Measurements from ENCODE around the gene IL18. TPM values are rescaled to one million over a fixed set of nuclear protein-coding genes. Genes with fewer than 3 reads are reported as not detected.
A peak's percentile ranks its signal among the peaks of the same experiment; 100 is the strongest.

Gene IL18
- total and polyA plus RNA-seq, 11 donors: 0.88 to 23.9 (median 2.0) TPM

DNA sequence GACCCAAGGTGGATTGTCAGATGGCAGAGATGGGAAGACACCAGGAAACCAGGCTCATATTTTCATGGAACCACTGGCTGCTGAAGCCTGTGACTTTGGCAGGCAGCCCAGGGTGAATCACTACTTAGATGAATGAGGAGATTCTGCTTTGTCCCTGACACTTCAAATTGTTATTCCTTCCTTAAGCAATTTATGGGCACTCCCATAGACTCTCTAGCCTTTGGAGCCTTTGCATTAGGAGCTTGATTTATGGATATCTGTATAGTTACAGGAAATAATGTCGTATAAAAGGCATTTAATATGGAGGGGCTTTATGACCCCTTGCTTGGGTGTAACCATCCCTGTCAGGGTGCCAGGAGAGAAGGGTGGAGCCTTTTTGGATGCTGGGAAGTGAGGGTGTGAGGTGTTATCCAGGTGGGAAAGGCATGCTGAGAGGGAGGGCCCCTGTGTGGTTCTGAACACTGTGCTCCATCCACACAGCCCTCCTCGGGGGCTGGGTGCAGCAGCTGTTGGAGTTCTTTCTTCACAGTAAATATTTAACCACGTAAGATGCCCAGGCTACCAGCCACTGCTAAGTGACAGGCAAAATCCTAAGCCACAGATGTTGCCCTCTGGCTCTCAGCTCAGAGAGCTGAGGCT, 35.3 kb downstream of the IL18 start:
- no peaks in the 10 kb centered on the region for H3K9me3 ChIP-seq
- peak in 1 of 4 donors; percentile 38 for ATAC-seq
- 67 to 77% (median 73%) methylated on average over 3 of the region's 3 CpGs for WGBS, 4 donors
- no peaks in the 10 kb centered on the region for H3K27me3 ChIP-seq
- TF ChIP-seq, protein P1, sequence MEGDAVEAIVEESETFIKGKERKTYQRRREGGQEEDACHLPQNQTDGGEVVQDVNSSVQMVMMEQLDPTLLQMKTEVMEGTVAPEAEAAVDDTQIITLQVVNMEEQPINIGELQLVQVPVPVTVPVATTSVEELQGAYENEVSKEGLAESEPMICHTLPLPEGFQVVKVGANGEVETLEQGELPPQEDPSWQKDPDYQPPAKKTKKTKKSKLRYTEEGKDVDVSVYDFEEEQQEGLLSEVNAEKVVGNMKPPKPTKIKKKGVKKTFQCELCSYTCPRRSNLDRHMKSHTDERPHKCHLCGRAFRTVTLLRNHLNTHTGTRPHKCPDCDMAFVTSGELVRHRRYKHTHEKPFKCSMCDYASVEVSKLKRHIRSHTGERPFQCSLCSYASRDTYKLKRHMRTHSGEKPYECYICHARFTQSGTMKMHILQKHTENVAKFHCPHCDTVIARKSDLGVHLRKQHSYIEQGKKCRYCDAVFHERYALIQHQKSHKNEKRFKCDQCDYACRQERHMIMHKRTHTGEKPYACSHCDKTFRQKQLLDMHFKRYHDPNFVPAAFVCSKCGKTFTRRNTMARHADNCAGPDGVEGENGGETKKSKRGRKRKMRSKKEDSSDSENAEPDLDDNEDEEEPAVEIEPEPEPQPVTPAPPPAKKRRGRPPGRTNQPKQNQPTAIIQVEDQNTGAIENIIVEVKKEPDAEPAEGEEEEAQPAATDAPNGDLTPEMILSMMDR (IDR thresholded peaks at IDR 0.05): no peak
- TF ChIP-seq POLR2A (IDR thresholded peaks at IDR 0.05): no peak
- H3K27ac ChIP-seq: peak overlapping the region in 1 of 12 donors; percentile 34
- H3K4me3 ChIP-seq: no peak overlapping the region
- H3K4me1 ChIP-seq: peaks cover 0 to 17% (median 0%) of the 10 kb centered on the region in 12 donors
- DNase-seq: peak in 2 of 5 donors; percentile 15 to 50
- H3K36me3 ChIP-seq: no peaks in the 10 kb centered on the region
- intact Hi-C loops (cut with DNase I): no loop called here

DNA sequence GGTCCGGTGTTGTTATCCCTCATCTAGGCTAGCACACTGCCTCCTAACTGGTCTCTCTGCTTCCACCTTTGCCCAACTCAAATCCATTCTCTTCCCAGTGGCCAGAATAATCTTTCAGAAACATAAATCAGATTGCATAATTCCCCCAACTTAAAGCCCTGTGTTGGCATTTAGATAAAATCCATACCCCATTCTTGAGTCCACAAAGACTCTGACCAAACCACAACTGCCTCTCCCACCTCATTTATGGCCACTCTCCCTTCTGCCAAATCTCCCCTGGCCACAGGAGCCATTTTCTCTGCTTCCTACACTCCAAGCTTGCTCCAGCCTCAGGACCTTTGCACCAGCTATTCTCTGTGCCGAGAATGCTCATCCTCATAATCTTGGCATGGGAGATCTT, 36.8 kb downstream of the IL18 start:
- H3K27me3 ChIP-seq: no peaks in the 10 kb centered on the region
- WGBS, 4 donors: 94 to 98% (median 95%) methylated on average over 2 of the region's 2 CpGs
- H3K9me3 ChIP-seq: no peaks in the 10 kb centered on the region
- no peak overlapping the region for H3K4me3 ChIP-seq
- intact Hi-C loops (cut with DNase I): no loop called here
- ATAC-seq (no peak), DNase-seq (no peak)
- H3K27ac ChIP-seq: no peak overlapping the region
- TF ChIP-seq, protein P1 (IDR thresholded peaks at IDR 0.05): no peak
- TF ChIP-seq POLR2A (IDR thresholded peaks at IDR 0.05): no peak
- no peaks in the 10 kb centered on the region for H3K36me3 ChIP-seq
- peaks cover 0 to 10% (median 0%) of the 10 kb centered on the region in 12 donors for H3K4me1 ChIP-seq

DNA sequence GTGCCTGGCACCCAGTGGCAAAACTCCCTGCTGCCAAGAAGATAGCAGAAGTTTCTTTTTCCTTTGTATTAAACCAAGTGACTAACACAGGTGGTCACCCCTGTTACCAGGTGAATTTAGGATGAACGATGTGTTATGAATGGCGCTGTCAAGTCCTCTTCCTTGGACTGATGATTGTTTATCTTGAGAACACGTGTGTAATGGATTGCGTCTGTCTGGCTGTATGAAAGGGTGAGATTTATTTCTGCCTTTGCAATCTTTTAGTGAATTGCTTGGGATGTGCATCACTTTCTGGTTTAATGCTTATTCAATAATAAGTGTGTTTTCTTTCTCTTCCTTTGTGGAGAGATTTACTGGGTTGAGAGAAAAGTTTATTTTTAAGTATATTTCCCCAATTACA, 40.8 kb downstream of the IL18 start:
- DNase-seq: no peak
- peaks cover 0 to 13% (median 0%) of the 10 kb centered on the region in 12 donors for H3K4me1 ChIP-seq
- H3K4me3 ChIP-seq: no peak overlapping the region
- TF ChIP-seq POLR2A (IDR thresholded peaks at IDR 0.05): no peak
- no peak overlapping the region for H3K27ac ChIP-seq
- peaks cover 0 to 7% (median 0%) of the 10 kb centered on the region in 9 donors for H3K36me3 ChIP-seq
- intact Hi-C loops (cut with DNase I): no loop called here
- no peaks in the 10 kb centered on the region for H3K27me3 ChIP-seq
- no peak for ATAC-seq
- 67 to 78% (median 75%) methylated on average over 4 of the region's 4 CpGs for WGBS, 4 donors
- H3K9me3 ChIP-seq: no peaks in the 10 kb centered on the region

DNA sequence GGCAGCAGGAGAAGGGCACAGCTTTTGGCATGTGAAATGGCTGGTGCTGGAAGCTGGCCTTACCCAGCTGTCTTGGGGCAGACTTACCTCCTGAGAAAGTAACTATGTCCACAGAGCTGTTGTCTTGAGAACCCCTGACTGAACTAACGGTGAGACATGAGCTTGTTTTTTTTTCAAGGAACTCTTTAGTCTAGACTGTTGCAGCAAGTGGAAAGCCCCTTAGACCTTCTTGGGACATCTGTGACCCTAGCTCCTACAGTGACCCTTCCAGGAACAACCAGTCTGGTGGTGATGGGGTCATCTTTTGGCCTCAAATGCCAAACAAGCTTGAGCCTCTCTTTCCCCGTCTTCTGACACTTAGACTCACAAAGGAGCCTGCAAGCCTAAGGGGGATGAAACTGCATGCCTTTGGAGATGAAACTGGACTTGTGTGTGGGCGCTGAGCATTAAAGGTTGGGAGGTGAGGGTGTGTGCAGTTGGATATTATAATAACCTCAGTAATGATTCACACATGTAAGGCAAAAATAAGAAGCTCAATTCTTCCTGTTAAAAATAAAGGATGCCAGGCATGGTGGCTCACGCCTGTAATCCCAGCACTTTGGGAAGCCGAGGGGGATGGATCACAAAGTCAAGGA, 41.8 kb downstream of the IL18 start:
- TF ChIP-seq POLR2A (IDR thresholded peaks at IDR 0.05): no peak
- TF ChIP-seq, protein P1 (IDR thresholded peaks at IDR 0.05): no peak
- DNase-seq (no peak), ATAC-seq (no peak)
- no peaks in the 10 kb centered on the region for H3K9me3 ChIP-seq
- no peak overlapping the region for H3K27ac ChIP-seq
- no peaks in the 10 kb centered on the region for H3K27me3 ChIP-seq
- H3K4me1 ChIP-seq: peaks cover 0 to 13% (median 0%) of the 10 kb centered on the region in 12 donors
- peaks cover 0 to 7% (median 0%) of the 10 kb centered on the region in 9 donors for H3K36me3 ChIP-seq
- no peak overlapping the region for H3K4me3 ChIP-seq
- intact Hi-C loops (cut with DNase I): no loop called here
- 87 to 95% (median 94%) methylated on average over 5 of the region's 5 CpGs for WGBS, 4 donors
